NCI-H510A treated with DMSO at 0.1 percent for 48 hours (cell line): ENCODE data around the gene CPEB4.

ENCODE experiments used
- DNase-seq: peaks from one replicate; lab custom pipeline; 2025; lab: John Stamatoyannopoulos, UW

Gene CPEB4

GRCh38 chr5:173859408-173860159 lies 28.6 kb upstream of the CPEB4 start:
- DNase-seq: no peak

- no peak for DNase-seq
These were observed 26.1 kb upstream of the CPEB4 start for GRCh38 chr5:173862047-173862477.

- no peak for DNase-seq
These were observed 24.8 kb upstream of the CPEB4 start for GRCh38 chr5:173863359-173863758.

DNA sequence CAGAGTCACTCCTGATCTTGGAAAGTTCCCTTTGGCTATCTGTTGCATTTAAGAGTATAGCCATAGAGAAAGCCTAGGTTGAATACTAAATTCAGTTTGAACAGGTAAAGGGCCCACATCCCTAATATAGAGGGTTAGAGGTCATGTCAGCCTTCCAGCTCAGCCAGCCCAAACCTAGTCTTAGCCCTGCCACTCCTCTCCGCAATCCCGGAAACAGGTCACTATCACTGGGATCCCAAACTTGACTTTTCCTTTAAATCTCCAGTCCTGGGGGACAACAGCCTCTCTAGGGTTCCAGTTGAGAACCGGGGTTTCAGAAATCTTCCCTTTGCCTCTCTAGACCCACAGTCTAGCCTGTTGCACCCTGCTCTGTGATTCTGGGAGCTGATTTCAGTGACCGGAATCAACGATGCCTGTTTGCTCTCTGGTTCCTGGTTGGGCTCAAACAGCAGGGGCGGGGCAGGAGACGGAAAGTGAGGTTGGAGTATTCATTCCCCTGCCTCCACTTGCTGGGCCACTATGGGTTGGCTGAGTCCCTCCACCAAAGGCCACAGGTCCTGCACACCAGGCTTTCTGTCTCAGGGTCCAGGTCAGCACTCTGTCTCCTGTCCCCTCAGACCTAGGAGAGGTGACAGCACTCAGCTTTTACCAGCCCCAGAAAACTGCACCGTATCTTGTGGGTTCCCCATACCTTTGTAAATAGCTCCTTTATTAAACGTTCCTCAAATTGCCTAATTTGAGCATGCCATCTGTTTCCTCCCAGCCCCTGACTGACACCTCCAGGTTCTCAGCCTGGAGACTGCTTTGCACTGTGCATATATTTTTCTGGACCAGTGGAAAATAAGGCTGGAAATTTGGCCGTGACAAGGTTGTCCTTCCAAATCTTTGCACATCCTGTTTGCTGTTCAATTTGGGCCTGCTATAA lies 23.8 kb upstream of the CPEB4 start:
- no peak for DNase-seq

GRCh38 chr5:173866243-173866857 lies 21.8 kb upstream of the CPEB4 start:
- no peak for DNase-seq

GRCh38 chr5:173866858-173867679 lies 21.1 kb upstream of the CPEB4 start:
- no peak for DNase-seq

DNA sequence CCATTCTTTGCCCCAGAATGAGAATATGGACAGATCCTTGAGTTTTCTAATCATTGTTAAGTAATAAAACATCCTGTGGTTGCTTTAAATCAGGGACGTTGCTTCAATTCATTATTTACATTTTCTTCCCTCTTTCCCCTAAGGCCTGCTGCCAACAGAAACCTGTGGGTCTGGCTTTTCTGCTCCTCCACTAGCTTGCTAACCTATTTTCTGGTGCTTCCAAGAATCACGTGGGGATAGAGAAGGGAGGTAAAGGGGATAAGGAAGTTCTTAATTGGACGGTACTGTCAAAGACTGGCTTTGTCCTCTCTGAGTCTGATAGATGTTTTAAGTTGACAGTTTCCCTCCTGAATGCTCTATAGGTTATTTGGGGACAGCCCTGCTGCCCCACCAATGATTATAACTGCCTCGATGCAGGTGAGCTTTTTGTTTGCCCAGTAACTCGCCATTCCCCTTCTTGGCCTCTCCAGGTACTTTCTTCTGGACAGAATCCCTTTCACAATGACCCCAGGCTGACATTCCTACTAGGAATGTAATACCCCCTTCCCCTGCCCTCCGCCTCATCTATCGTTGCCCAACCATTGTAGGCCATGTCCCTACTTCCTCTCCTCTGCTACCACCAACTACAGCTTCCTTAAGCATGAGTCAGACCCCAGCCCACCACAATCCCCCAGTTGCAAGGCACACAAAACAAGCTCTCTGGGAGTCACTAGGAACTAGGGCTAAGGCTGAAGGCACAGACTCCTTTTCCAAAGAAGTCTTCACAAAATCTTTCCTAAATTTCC lies 19.9 kb upstream of the CPEB4 start:
- DNase-seq: no peak

DNA sequence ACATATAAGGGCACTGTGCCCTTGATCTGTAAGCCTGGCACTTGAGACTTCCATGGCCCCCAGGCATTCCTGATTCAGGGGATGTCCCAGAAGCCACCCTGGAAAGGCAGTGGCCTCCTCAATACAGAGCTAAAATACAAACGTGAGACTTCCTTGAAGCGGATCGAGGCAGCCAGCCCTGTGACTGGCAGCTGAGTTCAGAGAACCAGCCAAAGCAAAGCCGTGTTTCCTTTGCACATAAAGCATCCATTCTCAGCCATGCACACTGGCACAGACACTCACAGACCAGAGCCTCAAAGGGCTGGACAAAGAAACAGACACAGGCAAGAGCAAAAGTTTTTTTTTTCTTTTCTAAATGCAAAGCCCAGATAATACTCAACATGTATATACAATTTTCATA lies 18.8 kb upstream of the CPEB4 start:
- no peak for DNase-seq

- DNase-seq: no peak
These were observed 15.2 kb upstream of the CPEB4 start for GRCh38 chr5:173872957-173873305.

GRCh38 chr5:173873306-173873922 lies 14.7 kb upstream of the CPEB4 start:
- no peak for DNase-seq

DNA sequence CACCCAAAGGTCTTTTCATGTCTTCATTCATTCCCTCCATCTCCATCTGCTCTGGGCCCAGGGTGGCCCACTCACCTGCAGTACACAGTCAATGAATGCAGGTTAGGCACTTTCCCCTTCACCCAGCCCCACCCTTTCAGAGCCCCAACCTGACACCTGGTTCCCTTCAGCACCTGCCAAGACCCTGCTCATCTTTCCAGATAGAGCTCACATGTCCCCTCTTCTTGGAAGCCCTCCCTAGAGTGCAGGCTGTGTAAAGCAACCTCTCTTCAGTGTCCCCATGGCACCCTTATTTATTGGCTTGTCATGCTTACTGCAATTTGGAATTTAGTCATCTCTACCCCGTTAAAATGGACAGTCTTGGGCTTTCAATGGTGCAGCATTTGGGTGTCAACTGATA lies 13.0 kb upstream of the CPEB4 start:
- no peak for DNase-seq

- no peak for DNase-seq
These were observed 9.8 kb upstream of the CPEB4 start for GRCh38 chr5:173878224-173878967.

- no peak for DNase-seq
These were observed 7.7 kb upstream of the CPEB4 start for GRCh38 chr5:173880306-173880985.

GRCh38 chr5:173881811-173882575 lies 6.2 kb upstream of the CPEB4 start:
- DNase-seq: no peak

DNA sequence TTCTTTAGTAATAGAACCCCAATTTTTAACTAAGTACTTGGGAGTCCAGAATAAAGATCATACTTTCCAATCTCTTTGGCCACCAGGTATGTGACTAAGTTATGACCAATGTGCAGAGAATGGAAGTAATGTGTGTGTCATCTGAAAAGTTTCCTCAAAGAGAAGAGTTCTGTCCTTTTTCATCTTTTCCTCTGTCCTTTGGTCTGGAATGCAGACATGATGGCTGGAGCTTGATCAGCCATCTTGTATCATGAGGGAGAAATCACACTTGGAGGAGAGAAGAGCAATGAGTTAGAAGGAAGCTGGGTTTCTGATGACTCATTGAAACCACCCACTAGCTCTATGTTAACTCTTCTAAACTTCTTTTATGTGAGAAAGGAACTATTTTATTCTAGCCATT lies 5.5 kb upstream of the CPEB4 start:
- no peak for DNase-seq

- DNase-seq: no peak
These were observed 4.7 kb upstream of the CPEB4 start for GRCh38 chr5:173883347-173883924.

- no peak for DNase-seq
These were observed 3.6 kb upstream of the CPEB4 start for GRCh38 chr5:173884402-173885053.

- no peak for DNase-seq
These were observed 3.1 kb upstream of the CPEB4 start for GRCh38 chr5:173885054-173885443.
